ENCODE results near the gene DPAGT1.
"Not testable (repeated sequence)": the region's sequence is repeated elsewhere in the genome, so short reads cannot be mapped to it uniquely, and the experiment has no call there.

The DPAGT1 gene

GRCh38 chr11:119077839-119078238, 23.8 kb downstream of the DPAGT1 start:
- peaks cover under 1% of the 10 kb centered on the region for H3K4me1 Mint-ChIP-seq
- DNase-seq (ENCODE audit: low spot score in 2 of 2) (no peak), ATAC-seq (ENCODE audit: low read depth) (no peak)
- peaks cover 33% of the 10 kb centered on the region for H3K36me3 Mint-ChIP-seq
- no peak overlapping the region for H3K4me3 Mint-ChIP-seq
- H3K27me3 Mint-ChIP-seq: no peaks in the 10 kb centered on the region
- H3K27ac Mint-ChIP-seq: no peak overlapping the region
- no peaks in the 10 kb centered on the region for H3K9me3 Mint-ChIP-seq

- peak; percentile 88 to 92 for DNase-seq (ENCODE audit: low spot score in 2 of 2)
- Mint-ChIP-seq H3K36me3 (peaks cover 6% of the 10 kb centered on the region), H3K27ac (peak within 1 kb of the TSS; percentile 98), H3K4me3 (peak within 1 kb of the TSS; percentile 93), H3K9me3 (no peaks in the 10 kb centered on the region), H3K4me1 (peaks cover 21% of the 10 kb centered on the region), H3K27me3 (no peaks in the 10 kb centered on the region)
- ATAC-seq (ENCODE audit: low read depth): peak; percentile 91
These were observed 34.1 kb downstream of the DPAGT1 start, which contains the start of gene VPS11 for GRCh38 chr11:119067371-119068222. VPS11 (plus strand) TSS chr11:119067818; CDS start chr11:119067824, 6 bp downstream.

GRCh38 chr11:119065369-119065768, 36.3 kb downstream of the DPAGT1 start:
- ATAC-seq (ENCODE audit: low read depth): peak; percentile 16
- no peaks in the 10 kb centered on the region for H3K9me3 Mint-ChIP-seq
- H3K4me1 Mint-ChIP-seq: peaks cover 19% of the 10 kb centered on the region
- DNase-seq (ENCODE audit: low spot score in 2 of 2): peak in 1 of 2 donors; percentile 29
- H3K27ac Mint-ChIP-seq: peak overlapping the region; percentile 72
- no peaks in the 10 kb centered on the region for H3K27me3 Mint-ChIP-seq
- H3K36me3 Mint-ChIP-seq: peaks cover 5% of the 10 kb centered on the region
- H3K4me3 Mint-ChIP-seq: no peak overlapping the region

GRCh38 chr11:119062779-119063178, 38.9 kb downstream of the DPAGT1 start:
- ATAC-seq (ENCODE audit: low read depth) (no peak), DNase-seq (ENCODE audit: low spot score in 2 of 2) (no peak)
- no peaks in the 10 kb centered on the region for H3K9me3 Mint-ChIP-seq
- H3K27me3 Mint-ChIP-seq: no peaks in the 10 kb centered on the region
- peaks cover 19% of the 10 kb centered on the region for H3K4me1 Mint-ChIP-seq
- no peak overlapping the region for H3K27ac Mint-ChIP-seq
- H3K36me3 Mint-ChIP-seq: peaks cover 2% of the 10 kb centered on the region
- H3K4me3 Mint-ChIP-seq: no peak overlapping the region

GRCh38 chr11:119061256-119061655, 40.4 kb downstream of the DPAGT1 start:
- DNase-seq (ENCODE audit: low spot score in 2 of 2) (no peak), ATAC-seq (ENCODE audit: low read depth) (no peak)
- Mint-ChIP-seq H3K27ac (no peak overlapping the region), H3K27me3 (no peaks in the 10 kb centered on the region), H3K4me1 (peaks cover 14% of the 10 kb centered on the region), H3K36me3 (peaks cover 2% of the 10 kb centered on the region), H3K9me3 (no peaks in the 10 kb centered on the region), H3K4me3 (no peak overlapping the region)

- peaks cover 19% of the 10 kb centered on the region for H3K4me1 Mint-ChIP-seq
- H3K27ac Mint-ChIP-seq; H3K27me3 Mint-ChIP-seq; H3K9me3 Mint-ChIP-seq; ATAC-seq (ENCODE audit: low read depth); H3K36me3 Mint-ChIP-seq; DNase-seq (ENCODE audit: low spot score in 2 of 2): not testable (repeated sequence)
- H3K4me3 Mint-ChIP-seq: peak overlapping the region; percentile 21
These were observed 42.5 kb downstream of the DPAGT1 start for GRCh38 chr11:119059128-119059527.

GRCh38 chr11:119057000-119057769, 44.5 kb downstream of the DPAGT1 start, which contains the start of gene HYOU1:
HYOU1 (minus strand) TSS chr11:119057205; CDS start chr11:119056160, 1,045 bp downstream.
- Mint-ChIP-seq H3K27me3 (no peaks in the 10 kb centered on the region), H3K4me1 (peaks cover 21% of the 10 kb centered on the region), H3K9me3 (no peaks in the 10 kb centered on the region), H3K36me3 (peaks cover 12% of the 10 kb centered on the region), H3K27ac (peak within 1 kb of the TSS; percentile 95), H3K4me3 (peak within 1 kb of the TSS; percentile 93)
- DNase-seq (ENCODE audit: low spot score in 2 of 2) (peak; percentile 94 to 96), ATAC-seq (ENCODE audit: low read depth) (peak; percentile 90)

GRCh38 chr11:119056421-119056999, 45.1 kb downstream of the DPAGT1 start:
- H3K36me3 Mint-ChIP-seq: peaks cover 12% of the 10 kb centered on the region
- peak; percentile 41 to 53 for DNase-seq (ENCODE audit: low spot score in 2 of 2)
- peak overlapping the region; percentile 95 for H3K27ac Mint-ChIP-seq

GRCh38 chr11:119055901-119056300, 45.8 kb downstream of the DPAGT1 start:
- DNase-seq (ENCODE audit: low spot score in 2 of 2) (no peak), ATAC-seq (ENCODE audit: low read depth) (no peak)
- H3K36me3 Mint-ChIP-seq: peaks cover 17% of the 10 kb centered on the region
- peak overlapping the region; percentile 93 for H3K4me3 Mint-ChIP-seq
- peaks cover 28% of the 10 kb centered on the region for H3K4me1 Mint-ChIP-seq
- H3K27me3 Mint-ChIP-seq: no peaks in the 10 kb centered on the region
- no peaks in the 10 kb centered on the region for H3K9me3 Mint-ChIP-seq
- H3K27ac Mint-ChIP-seq: peak overlapping the region; percentile 95

More at GRCh38 chr11:119056421-119056999, 45.1 kb downstream of the DPAGT1 start:
- no peaks in the 10 kb centered on the region for H3K27me3 Mint-ChIP-seq
- H3K4me3 Mint-ChIP-seq: peak overlapping the region; percentile 93
- peak; percentile 27 for ATAC-seq (ENCODE audit: low read depth)
- no peaks in the 10 kb centered on the region for H3K9me3 Mint-ChIP-seq
- H3K4me1 Mint-ChIP-seq: peaks cover 25% of the 10 kb centered on the region

GRCh38 chr11:119054418-119054817, 47.2 kb downstream of the DPAGT1 start:
- no peak for DNase-seq (ENCODE audit: low spot score in 2 of 2)
- H3K4me1 Mint-ChIP-seq: peaks cover 28% of the 10 kb centered on the region

GRCh38 chr11:119052163-119052814, 49.4 kb downstream of the DPAGT1 start:
- DNase-seq (ENCODE audit: low spot score in 2 of 2) (no peak), ATAC-seq (ENCODE audit: low read depth) (no peak)
- H3K9me3 Mint-ChIP-seq: no peaks in the 10 kb centered on the region
- peaks cover 35% of the 10 kb centered on the region for H3K36me3 Mint-ChIP-seq
- H3K4me3 Mint-ChIP-seq: no peak overlapping the region
- peaks cover 23% of the 10 kb centered on the region for H3K4me1 Mint-ChIP-seq
- H3K27ac Mint-ChIP-seq: peak overlapping the region; percentile 3
- H3K27me3 Mint-ChIP-seq: no peaks in the 10 kb centered on the region

More at GRCh38 chr11:119054418-119054817, 47.2 kb downstream of the DPAGT1 start:
- no peak for ATAC-seq (ENCODE audit: low read depth)
- Mint-ChIP-seq H3K27me3 (no peaks in the 10 kb centered on the region), H3K27ac (no peak overlapping the region), H3K4me3 (no peak overlapping the region), H3K9me3 (no peaks in the 10 kb centered on the region), H3K36me3 (peaks cover 23% of the 10 kb centered on the region)

- H3K4me3 Mint-ChIP-seq: no peak overlapping the region
- H3K27ac Mint-ChIP-seq: peak overlapping the region; percentile 3
- peaks cover 38% of the 10 kb centered on the region for H3K36me3 Mint-ChIP-seq
- no peaks in the 10 kb centered on the region for H3K9me3 Mint-ChIP-seq
- no peaks in the 10 kb centered on the region for H3K27me3 Mint-ChIP-seq
- ATAC-seq (ENCODE audit: low read depth) (peak; percentile 77), DNase-seq (ENCODE audit: low spot score in 2 of 2) (peak in 1 of 2 donors; percentile 46)
- peaks cover 23% of the 10 kb centered on the region for H3K4me1 Mint-ChIP-seq
These were observed 50.1 kb downstream of the DPAGT1 start for GRCh38 chr11:119051440-119052162.

- Mint-ChIP-seq H3K9me3 (no peaks in the 10 kb centered on the region), H3K4me1 (peaks cover 12% of the 10 kb centered on the region), H3K36me3 (peaks cover 43% of the 10 kb centered on the region), H3K27me3 (no peaks in the 10 kb centered on the region), H3K27ac (no peak overlapping the region), H3K4me3 (no peak overlapping the region)
- no peak for ATAC-seq (ENCODE audit: low read depth)
- no peak for DNase-seq (ENCODE audit: low spot score in 2 of 2)
These were observed 52.6 kb downstream of the DPAGT1 start for GRCh38 chr11:119049081-119049480.
